ENCODE data around the gene ATRNL1.

GRCh38 chr10:115659616-115660015 is 566.5 kb downstream of the ATRNL1 start:
- TF ChIP-seq CTCF (IDR thresholded peaks at IDR 0.05; ENCODE audit: low read depth, low read length) (no peak), EZH2phosphoT487 (IDR thresholded peaks at IDR 0.05; ENCODE audit: low read depth) (no peak)
